ENCODE results near the gene IL17REL.
A peak's percentile ranks its signal among the peaks of the same experiment; 100 is the strongest.

Gene IL17REL

GRCh38 chr22:50020606-50021005 is 8.0 kb upstream of the IL17REL start:
- no peak for DNase-seq

- no peak for DNase-seq
Measured at GRCh38 chr22:50019316-50019715, 6.8 kb upstream of the IL17REL start.

DNA sequence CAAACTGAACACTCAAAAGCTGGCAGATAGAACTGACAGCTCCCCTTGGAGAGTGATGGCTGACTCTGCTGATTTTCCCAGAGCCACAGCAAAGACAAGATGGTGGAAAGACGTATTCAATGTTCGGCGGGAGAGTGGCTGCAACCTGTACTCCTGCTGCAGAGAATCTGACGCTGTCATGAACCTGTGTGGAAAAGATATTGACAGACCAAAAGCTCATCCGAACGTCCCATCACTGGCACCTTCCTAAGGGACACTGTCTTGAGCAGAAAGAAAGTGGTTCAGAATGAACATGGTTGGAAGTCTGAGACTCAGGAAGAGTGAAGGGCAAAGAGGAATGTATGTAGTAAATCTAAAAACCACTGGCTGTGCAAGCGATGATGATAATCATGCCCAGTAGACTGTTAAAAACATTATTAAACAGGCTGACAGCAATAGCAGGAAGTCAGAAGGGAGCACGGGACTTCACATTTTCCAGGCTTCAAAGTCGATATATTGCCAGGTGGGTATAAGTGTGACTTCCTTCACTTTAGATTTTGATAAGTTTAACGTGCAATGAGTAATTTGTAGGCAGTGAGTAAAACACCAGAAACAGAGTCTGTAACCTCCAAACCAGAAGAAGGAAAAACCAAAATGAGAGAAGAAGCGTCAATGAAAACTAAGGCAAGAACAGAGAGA is 6.2 kb upstream of the IL17REL start:
- DNase-seq, result no peak

- DNase-seq, result no peak
Measured at GRCh38 chr22:50017701-50018224, 5.2 kb upstream of the IL17REL start.

DNA sequence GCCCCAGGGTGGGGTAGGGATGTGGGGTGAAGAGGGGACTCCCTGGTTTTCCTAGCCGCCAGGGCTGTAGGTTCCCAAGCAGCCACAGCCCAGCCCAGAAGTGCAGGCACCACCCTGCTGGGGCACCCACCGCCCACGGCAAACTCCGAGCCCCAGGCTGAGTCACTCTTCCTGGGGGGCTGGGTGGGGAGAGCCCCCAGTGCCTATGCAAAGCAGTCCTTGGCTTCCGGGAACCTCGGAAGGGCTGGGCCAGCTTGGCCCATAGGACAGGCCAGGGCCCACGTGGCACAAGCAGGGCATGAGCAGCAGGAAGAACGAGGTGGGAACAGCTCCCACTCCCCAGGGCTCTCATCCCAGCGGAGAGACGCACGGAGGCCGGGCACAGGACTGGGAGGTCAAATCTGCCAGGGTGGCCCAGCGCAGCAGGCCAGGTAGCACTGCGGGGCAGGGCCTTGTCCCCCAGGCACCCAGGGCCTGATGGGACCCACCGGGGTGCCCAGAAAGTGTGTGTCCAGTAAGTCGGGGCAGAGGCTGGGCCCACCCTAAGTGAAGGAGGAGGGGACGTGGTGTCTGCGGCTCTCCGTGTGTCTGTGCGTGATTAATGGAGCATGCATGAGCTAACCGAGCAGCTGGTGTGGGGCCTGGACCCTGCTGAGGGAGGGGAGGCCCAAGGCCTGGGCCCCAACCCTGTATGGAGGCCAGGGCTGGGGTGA is 4.6 kb upstream of the IL17REL start:
- peak; percentile 55 for DNase-seq

DNA sequence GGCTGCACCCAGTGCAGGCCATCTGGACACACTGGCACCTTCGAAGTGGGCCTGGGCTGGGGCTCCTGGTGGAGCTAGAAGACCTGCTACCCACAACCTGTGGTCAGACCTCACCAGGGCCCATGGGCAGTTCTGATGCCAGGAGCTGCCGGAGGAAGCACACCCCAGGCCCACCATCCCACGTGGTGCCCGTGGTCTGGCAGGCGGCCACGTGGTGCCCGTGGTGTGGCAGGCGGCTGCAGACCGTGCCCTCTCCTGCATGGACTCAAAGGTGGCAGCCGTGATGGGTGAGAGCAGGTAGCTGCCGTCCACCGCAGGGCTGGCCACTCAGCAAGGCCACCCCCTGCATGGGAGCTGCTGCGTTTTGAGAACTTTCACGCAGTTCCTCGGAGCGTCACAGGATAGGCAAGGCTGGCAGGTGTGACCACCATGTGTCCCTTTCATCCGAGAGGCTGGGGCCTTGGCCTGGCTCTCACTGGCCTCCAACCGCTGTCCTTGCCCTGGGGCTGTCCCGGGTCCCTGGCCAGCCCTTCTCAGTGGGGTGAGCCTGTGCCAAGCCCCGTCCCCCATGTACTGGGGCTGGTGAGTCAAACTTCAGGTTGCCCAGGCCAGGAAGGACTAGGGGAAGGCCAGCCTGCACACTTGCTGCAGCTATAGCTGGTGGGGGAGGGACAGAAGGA is 3.9 kb upstream of the IL17REL start:
- no peak for DNase-seq

- DNase-seq, result no peak
Measured at GRCh38 chr22:50015451-50016307, 3.1 kb upstream of the IL17REL start.

DNA sequence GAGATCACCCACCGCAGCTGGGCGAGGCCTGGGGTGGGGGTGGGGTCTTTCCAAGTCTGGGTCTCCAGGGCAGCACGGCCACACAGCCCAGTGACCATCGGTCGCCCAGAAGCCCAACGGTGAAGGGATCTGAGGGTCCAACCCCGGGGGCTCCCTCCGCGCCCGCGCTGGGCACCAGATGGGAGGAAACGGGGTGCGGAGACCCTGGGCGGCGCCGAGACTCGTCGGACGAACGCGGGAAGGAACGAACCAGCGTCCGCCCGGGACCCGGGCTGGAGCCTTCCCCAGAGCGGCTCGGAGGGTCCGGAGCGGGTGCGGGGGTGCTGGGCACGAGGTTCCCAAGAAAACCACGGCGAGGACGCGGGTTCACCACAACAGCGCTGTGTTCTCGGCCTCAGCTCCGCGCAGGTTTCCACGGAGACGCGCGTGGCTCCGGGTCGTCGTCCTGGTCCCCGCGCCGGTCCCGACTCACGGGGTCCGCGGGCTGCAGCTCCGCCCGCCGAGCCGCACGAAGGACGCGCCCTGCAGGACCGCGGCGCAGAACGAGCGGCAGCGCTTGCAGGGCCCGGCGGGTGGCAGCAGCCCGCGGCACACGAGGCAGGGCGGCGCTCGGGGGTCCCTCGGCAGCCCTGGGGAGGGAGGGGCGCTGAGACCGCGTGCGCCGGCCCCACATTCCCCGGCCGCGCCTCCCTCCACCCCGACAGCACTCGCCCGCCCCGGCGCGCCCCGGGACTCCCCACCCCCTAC is 2.3 kb upstream of the IL17REL start:
- DNase-seq, result no peak

GRCh38 chr22:50014053-50014501 is 1.5 kb upstream of the IL17REL start:
- DNase-seq, result no peak

- no peak for DNase-seq
Measured at GRCh38 chr22:50011447-50012210, 936 bp downstream of the IL17REL start.

- peak; percentile 73 for DNase-seq
Measured at GRCh38 chr22:50010676-50011446, 1.7 kb downstream of the IL17REL start.

DNA sequence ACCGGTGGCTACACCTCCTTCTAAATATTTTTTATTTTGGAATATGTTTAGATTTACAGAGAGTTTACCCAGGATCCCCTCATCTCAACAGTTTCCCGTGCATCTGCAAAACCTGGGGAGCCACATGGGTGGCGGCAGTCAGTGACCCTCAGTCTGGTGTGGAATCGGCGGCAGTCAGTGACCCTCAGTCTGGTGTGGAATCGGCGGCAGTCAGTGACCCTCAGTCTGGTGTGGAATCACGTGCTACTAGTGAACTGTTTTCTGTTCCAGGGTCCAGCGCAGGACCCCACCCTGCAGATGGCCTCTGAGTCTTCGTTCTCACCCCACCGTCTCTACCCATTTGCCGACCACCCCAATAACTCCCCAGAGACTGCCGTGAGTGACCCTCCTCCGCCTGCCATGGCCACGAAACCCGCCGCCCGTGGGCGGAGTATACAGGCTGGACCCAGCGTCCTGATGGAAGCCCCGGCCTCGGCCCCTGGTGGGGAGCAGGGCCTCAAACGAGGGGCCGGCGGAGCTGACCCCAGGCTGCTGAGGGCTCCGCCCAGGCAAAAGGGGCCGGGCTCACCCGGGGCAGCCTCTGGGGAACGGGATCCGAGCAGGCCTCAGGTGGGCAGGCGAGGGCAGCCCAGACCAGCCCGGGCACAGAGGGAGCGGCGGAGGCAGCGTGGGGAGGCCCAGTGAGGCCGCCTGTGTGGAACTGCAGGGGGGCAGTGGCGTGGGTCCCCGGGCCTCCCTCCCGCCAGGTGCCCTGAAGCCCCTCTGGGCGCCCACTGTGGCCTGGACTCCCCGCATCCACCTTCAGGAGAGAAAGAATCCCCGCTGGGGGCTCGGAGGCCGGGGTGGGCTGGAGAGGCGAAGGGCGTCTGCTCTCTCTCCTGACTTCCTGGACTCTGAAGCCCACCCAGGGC is 2.5 kb downstream of the IL17REL start:
- no peak for DNase-seq

DNA sequence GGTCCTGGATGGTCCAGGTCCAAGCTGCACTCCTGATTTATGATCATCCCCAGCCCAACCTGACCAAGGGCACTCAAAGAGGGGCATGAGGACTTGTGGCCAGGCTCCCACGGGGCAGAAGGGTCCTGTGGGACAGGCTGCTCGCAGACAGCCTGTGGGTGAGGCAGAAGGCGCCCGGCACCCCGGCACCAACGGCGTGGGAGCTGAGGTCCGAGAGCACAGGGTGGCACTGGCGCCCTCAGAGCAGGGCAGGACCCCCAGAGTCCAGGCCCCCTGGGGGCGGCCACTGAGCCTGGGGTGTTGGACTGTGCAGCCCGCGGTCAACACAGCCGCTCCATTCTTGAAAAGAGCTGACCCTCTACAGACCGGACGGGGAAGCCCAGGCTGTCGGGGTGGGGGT is 3.3 kb downstream of the IL17REL start:
- no peak for DNase-seq

- DNase-seq, result no peak
Measured at GRCh38 chr22:50008151-50009040, 4.2 kb downstream of the IL17REL start.

GRCh38 chr22:50007057-50007511 is 5.5 kb downstream of the IL17REL start:
- no peak for DNase-seq

- DNase-seq, result no peak
Measured at GRCh38 chr22:50004918-50005317, 7.6 kb downstream of the IL17REL start.

- no peak for DNase-seq
Measured at GRCh38 chr22:50002791-50003190, 9.8 kb downstream of the IL17REL start.

All from activated T-cell treated with anti-CD3 and anti-CD28 coated beads for 4 hours (primary cell).